Measurements from ENCODE around the gene RPS6KA5.

Gene RPS6KA5

DNA sequence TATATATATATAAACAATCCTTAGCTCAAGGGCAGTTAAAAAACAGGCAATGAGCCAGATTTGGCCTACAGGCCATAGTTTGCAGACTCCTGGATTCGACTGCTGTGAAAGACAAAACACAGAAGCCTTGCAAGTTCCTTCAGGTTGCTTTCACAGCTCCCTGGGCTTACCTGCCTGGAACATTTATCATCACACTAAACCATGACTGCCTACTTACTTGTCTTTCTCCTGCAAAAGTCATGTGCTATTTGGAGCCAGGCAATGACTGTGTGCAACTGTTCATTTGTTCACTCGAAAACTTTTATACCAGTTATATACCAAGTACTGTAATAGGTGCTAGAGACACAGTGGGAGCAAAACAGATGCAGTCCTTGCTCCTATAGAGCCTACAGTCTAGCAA, 2.2 kb upstream of the RPS6KA5 start:
- no peak overlapping the region for H3K9ac ChIP-seq (ENCODE audit: low read length)
- peaks cover 4% of the 10 kb centered on the region for H3K4me1 ChIP-seq (ENCODE audit: control insufficient read depth, insufficient read depth, low read length)
- H3K27me3 ChIP-seq (ENCODE audit: control insufficient read depth, insufficient read depth, low read length) = no peaks in the 10 kb centered on the region
- H3K9me3 ChIP-seq (ENCODE audit: control insufficient read depth, low read length) = no peaks in the 10 kb centered on the region
- H3K36me3 ChIP-seq (ENCODE audit: control insufficient read depth, insufficient read depth, low read length) = no peaks in the 10 kb centered on the region
- H3K4me3 ChIP-seq (ENCODE audit: low read length) = no peak overlapping the region

DNA sequence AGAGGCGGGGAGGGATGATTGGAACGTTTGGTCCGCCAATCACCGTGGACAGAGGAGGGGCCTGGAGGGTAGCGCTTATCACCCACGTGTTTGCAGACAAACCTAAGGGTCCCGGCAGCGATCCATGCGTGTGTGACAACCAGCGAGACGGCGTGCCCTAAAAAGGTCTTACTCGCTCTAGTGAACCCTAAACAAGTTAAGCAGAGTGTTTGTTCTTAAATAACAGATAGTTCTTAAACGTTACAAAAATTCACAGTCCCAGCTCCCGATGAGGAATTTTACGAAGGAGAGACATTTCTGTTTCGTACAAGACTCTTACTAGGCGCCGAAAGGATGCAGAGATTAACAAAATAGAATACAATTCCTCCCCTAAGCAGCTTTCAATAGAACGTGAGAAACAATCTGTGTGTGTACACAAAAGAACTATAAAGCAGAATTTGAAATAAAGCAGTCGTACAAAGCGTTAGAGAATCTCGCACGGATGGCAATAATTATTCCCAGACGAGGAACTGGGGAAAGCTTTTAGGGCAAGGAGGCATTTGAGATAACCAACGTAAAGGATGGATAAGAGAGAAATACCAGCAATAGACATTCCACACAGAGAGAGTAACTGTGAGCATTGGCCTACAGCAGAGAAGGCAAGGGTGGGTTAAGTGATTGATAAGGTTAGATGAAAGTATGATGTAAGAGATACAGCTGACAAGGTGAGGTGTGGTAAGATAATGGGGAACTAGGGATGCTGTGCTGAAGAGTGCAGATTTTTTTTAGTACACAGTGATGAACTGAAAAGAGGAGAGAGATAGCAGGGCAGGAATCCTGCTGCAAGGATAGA, 831 bp upstream of the RPS6KA5 start:
- Histone ChIP-seq H3K4me1 (ENCODE audit: control insufficient read depth, insufficient read depth, low read length) (peaks cover 4% of the 10 kb centered on the region), H3K9ac (ENCODE audit: low read length) (peak overlapping the region; percentile 42), H3K9me3 (ENCODE audit: control insufficient read depth, low read length) (no peaks in the 10 kb centered on the region), H3K36me3 (ENCODE audit: control insufficient read depth, insufficient read depth, low read length) (no peaks in the 10 kb centered on the region), H3K4me3 (ENCODE audit: low read length) (peak overlapping the region; percentile 21), H3K27me3 (ENCODE audit: control insufficient read depth, insufficient read depth, low read length) (no peaks in the 10 kb centered on the region)

DNA sequence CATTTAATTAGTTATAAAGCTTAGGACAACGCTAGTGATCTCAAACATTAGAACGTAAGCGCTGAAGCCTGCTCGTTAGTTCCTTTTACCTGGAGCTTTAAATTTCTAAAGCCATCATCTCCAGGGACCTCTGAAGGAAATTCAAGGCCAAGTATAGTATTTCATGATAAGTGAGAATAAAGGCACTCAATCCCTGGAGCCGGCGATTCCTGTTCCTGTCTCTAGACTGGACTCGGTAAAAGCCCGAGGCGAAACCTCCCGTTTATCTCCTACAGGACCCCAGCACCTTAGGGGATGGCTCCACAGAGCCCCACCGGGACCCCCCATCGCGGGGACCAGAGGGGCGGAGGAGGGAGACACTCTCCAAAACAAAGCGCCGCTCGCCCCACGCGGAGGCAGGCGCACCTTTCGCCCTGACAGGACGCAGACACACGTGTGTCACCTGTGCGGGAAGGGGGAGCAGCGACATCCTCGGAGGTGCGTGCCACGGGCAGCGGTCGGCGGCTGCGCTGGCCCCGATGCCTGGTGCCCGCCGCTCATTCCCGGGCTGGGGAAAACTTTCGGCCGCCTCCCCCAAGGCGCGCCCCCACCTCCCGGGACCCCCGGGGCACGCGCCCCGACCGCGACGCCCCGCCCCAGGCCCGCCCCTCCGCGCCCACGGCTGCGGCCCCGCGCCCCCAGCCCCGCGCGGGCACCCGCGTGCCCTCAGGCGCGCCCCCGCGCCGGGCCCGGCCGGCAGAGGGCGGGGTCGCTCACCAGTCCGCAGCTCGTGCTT, 678 bp downstream of the RPS6KA5 start:
- no peaks in the 10 kb centered on the region for H3K9me3 ChIP-seq (ENCODE audit: control insufficient read depth, low read length)
- no peaks in the 10 kb centered on the region for H3K36me3 ChIP-seq (ENCODE audit: control insufficient read depth, insufficient read depth, low read length)
- H3K27me3 ChIP-seq (ENCODE audit: control insufficient read depth, insufficient read depth, low read length) = no peaks in the 10 kb centered on the region
- peaks cover 4% of the 10 kb centered on the region for H3K4me1 ChIP-seq (ENCODE audit: control insufficient read depth, insufficient read depth, low read length)
- H3K4me3 ChIP-seq (ENCODE audit: low read length) = peak overlapping the region; percentile 49
- H3K9ac ChIP-seq (ENCODE audit: low read length) = peak overlapping the region; percentile 73

DNA sequence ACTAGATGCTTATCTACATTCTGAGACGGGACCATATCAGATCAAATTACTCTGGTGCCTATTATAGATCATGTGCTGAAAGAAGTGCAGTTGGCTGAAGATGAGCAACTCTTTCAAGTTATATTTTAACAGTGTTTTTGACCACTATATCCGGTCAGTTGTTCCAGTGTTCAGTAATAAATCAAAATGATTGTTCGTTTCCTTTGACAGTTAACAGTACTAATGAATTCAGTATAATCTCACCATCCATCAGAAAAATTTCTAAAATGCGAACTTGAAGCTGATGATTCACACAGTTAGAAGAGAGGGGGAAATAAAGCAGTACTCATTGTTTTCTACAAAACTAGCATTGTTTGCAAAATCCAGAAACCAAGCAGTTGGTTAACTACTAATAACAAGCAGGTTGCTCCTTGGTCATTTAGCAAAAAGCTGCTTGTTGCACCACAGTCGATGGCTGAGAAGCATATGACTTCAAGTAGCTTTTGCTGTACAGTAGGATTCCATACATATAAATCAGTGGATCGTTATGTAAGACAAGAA, 2.3 kb downstream of the RPS6KA5 start:
- no peaks in the 10 kb centered on the region for H3K27me3 ChIP-seq (ENCODE audit: control insufficient read depth, insufficient read depth, low read length)
- no peak overlapping the region for H3K9ac ChIP-seq (ENCODE audit: low read length)
- no peaks in the 10 kb centered on the region for H3K36me3 ChIP-seq (ENCODE audit: control insufficient read depth, insufficient read depth, low read length)
- no peak overlapping the region for H3K4me3 ChIP-seq (ENCODE audit: low read length)
- peaks cover 4% of the 10 kb centered on the region for H3K4me1 ChIP-seq (ENCODE audit: control insufficient read depth, insufficient read depth, low read length)
- no peaks in the 10 kb centered on the region for H3K9me3 ChIP-seq (ENCODE audit: control insufficient read depth, low read length)

DNA sequence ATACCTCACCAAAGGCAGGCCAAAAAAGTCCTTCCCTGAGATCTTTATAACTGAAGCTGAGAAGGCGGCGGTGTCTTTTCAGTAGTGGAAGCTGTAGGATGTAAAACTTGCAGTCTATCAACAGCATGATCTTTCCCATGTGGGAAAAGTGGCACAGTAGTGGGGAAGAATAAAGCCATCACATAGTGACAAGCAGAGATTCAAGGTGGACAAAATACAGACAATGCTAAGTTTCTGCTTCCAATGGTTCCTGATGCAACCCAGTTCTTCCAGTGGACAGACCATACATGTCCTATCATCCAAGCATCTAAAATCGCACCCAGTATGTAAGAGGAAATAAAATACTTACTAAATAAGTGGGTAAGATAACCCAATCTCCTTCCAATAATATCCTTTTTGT, 4.1 kb downstream of the RPS6KA5 start:
- H3K36me3 ChIP-seq (ENCODE audit: control insufficient read depth, insufficient read depth, low read length) = no peaks in the 10 kb centered on the region
- no peak overlapping the region for H3K4me3 ChIP-seq (ENCODE audit: low read length)
- H3K9ac ChIP-seq (ENCODE audit: low read length) = no peak overlapping the region
- peaks cover 1% of the 10 kb centered on the region for H3K4me1 ChIP-seq (ENCODE audit: control insufficient read depth, insufficient read depth, low read length)
- no peaks in the 10 kb centered on the region for H3K27me3 ChIP-seq (ENCODE audit: control insufficient read depth, insufficient read depth, low read length)
- H3K9me3 ChIP-seq (ENCODE audit: control insufficient read depth, low read length) = no peaks in the 10 kb centered on the region

DNA sequence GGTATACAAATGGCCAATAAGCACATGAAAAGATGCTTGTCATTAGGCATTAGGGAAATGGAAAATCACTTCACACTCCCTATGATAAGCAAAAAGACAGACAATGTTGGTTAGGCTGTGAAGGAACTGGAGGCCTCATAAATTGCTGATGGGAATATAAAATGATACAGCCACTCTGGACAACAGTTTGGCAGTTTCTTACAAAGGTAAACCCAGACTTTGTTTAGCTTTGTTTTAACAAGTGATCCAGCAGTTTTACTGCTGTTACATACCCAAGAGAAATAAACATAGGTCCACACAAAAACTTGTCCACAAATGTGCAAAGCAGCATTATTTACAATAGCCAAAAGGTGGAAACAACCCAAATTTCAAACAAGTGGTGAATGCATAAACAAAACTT, 5.4 kb downstream of the RPS6KA5 start:
- no peaks in the 10 kb centered on the region for H3K4me1 ChIP-seq (ENCODE audit: control insufficient read depth, insufficient read depth, low read length)
- no peak overlapping the region for H3K9ac ChIP-seq (ENCODE audit: low read length)
- H3K36me3 ChIP-seq (ENCODE audit: control insufficient read depth, insufficient read depth, low read length) = no peaks in the 10 kb centered on the region

DNA sequence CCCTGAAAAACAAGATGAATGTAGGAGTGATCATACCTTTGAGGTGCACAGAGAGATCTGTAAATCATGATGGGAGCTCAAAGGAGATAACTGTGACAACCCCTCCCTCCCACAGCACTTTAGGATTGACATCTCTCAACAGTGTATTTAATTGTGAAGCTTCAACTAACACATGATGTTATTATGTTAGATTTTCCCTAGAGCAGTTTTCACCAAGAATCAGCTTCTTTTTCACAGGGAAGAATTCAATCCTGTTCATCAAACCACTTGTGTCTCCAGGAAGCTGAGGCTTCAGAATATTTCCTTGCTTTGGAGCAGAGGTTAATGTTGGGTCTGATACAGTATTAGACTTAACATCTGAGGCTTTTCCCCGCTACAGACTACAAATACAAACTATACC, 11.8 kb downstream of the RPS6KA5 start:
- H3K27me3 ChIP-seq (ENCODE audit: control insufficient read depth, insufficient read depth, low read length) = no peaks in the 10 kb centered on the region
- H3K9me3 ChIP-seq (ENCODE audit: control insufficient read depth, low read length) = no peaks in the 10 kb centered on the region
- no peaks in the 10 kb centered on the region for H3K4me1 ChIP-seq (ENCODE audit: control insufficient read depth, insufficient read depth, low read length)
- no peak overlapping the region for H3K9ac ChIP-seq (ENCODE audit: low read length)
- H3K36me3 ChIP-seq (ENCODE audit: control insufficient read depth, insufficient read depth, low read length) = no peaks in the 10 kb centered on the region
- no peak overlapping the region for H3K4me3 ChIP-seq (ENCODE audit: low read length)

More for the DNA sequence above, 5.4 kb downstream of the RPS6KA5 start:
- no peaks in the 10 kb centered on the region for H3K9me3 ChIP-seq (ENCODE audit: control insufficient read depth, low read length)
- no peak overlapping the region for H3K4me3 ChIP-seq (ENCODE audit: low read length)
- no peaks in the 10 kb centered on the region for H3K27me3 ChIP-seq (ENCODE audit: control insufficient read depth, insufficient read depth, low read length)

DNA sequence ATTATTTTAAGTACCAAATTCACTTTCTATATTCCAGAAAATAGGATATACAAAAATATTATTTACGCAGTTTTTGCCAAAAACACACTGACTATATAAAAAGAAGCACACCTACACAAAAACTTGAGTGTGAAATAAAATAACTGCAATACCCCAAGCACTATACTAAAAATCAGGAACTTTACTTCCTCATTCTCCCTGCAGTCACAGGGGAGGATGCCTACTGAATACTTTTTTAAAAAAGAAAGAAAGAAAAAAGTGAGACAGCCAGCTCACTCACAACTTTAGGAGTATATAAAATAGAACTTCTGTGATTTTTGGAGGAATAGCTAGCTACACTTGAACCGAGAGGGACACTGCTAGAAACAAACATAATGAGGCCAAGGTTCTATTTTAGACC, 12.2 kb downstream of the RPS6KA5 start:
- H3K9ac ChIP-seq (ENCODE audit: low read length) = no peak overlapping the region
- H3K4me3 ChIP-seq (ENCODE audit: low read length) = no peak overlapping the region
- H3K4me1 ChIP-seq (ENCODE audit: control insufficient read depth, insufficient read depth, low read length) = no peaks in the 10 kb centered on the region
- no peaks in the 10 kb centered on the region for H3K9me3 ChIP-seq (ENCODE audit: control insufficient read depth, low read length)
- no peaks in the 10 kb centered on the region for H3K36me3 ChIP-seq (ENCODE audit: control insufficient read depth, insufficient read depth, low read length)
- H3K27me3 ChIP-seq (ENCODE audit: control insufficient read depth, insufficient read depth, low read length) = no peaks in the 10 kb centered on the region

DNA sequence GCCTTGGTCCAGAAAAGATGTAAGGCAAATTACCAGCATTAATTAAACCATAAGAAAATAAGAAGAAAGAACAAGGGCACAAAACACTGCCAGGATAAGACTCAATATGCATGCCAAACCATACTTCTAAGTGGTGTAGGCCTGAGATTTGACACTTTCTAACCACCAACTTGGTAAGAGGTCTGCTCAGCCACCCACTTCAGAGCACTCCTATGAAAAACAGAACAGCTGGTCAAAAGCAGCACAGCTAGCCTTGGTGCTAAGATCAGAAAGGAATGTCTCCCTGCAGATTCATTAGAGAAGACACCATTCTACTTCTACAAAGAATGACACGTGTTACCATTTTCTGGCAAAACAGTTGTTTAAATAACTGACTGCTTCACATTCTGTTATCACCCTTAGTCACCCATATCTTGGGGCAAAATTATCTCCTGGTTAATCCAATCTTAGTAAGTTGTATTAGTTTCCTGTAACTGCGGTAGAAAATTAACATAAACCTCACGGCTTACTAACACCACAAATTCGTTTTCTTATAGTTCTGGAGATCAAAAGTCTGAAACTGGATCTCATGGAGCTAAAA, 13.2 kb downstream of the RPS6KA5 start:
- Histone ChIP-seq H3K27me3 (ENCODE audit: control insufficient read depth, insufficient read depth, low read length) (no peaks in the 10 kb centered on the region), H3K9me3 (ENCODE audit: control insufficient read depth, low read length) (no peaks in the 10 kb centered on the region), H3K4me3 (ENCODE audit: low read length) (no peak overlapping the region), H3K4me1 (ENCODE audit: control insufficient read depth, insufficient read depth, low read length) (no peaks in the 10 kb centered on the region), H3K9ac (ENCODE audit: low read length) (no peak overlapping the region), H3K36me3 (ENCODE audit: control insufficient read depth, insufficient read depth, low read length) (no peaks in the 10 kb centered on the region)

DNA sequence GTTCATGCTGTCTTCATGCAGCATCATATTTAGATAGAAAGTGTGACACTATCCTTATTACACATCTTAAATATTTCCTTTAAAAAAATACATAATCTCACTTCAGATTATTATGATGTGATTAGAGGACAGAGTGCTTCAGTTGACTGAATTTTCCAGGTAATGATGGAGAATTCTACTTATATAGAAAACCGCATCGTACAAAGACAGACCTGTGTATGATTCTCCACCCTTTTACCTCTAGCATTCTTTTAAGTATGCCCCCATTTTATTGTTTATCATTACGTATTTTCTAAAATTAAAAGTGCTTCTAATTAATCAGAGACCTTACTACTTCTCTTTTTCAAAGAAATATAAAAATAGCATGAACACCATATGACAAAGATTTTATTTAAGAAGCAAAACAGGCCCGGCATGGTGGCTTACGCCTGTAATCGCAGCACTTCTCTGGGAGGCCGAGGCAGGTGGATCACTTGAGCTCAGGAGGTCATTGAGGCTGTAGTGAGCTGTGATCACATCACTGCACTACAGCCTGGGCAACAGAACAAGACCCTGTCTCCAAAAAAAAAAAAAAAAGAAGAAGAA, 13.9 kb downstream of the RPS6KA5 start:
- no peaks in the 10 kb centered on the region for H3K9me3 ChIP-seq (ENCODE audit: control insufficient read depth, low read length)
- no peaks in the 10 kb centered on the region for H3K36me3 ChIP-seq (ENCODE audit: control insufficient read depth, insufficient read depth, low read length)
- no peaks in the 10 kb centered on the region for H3K27me3 ChIP-seq (ENCODE audit: control insufficient read depth, insufficient read depth, low read length)
- H3K9ac ChIP-seq (ENCODE audit: low read length) = no peak overlapping the region
- no peak overlapping the region for H3K4me3 ChIP-seq (ENCODE audit: low read length)
- no peaks in the 10 kb centered on the region for H3K4me1 ChIP-seq (ENCODE audit: control insufficient read depth, insufficient read depth, low read length)

DNA sequence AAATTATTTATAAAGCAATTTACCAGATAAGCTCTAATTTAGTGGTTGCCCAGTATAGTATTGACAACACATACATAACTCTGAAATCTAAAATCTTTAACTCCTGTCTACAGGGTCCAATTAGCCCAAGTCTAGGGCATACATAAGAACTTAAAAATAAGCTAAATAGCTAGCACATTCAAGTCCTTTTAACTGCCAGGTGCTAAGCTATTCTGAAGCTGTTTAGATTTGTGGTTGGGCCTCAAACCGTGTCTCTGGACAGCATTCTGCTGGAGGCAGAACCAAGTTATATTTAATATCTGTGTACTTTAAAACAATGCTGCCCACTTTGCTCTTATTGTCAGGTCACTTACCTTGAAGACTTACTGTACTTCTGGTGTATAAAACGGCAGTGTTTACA, 19.0 kb downstream of the RPS6KA5 start:
- Histone ChIP-seq H3K27me3 (ENCODE audit: control insufficient read depth, insufficient read depth, low read length) (no peaks in the 10 kb centered on the region), H3K4me3 (ENCODE audit: low read length) (no peak overlapping the region), H3K9ac (ENCODE audit: low read length) (no peak overlapping the region), H3K9me3 (ENCODE audit: control insufficient read depth, low read length) (no peaks in the 10 kb centered on the region), H3K36me3 (ENCODE audit: control insufficient read depth, insufficient read depth, low read length) (no peaks in the 10 kb centered on the region), H3K4me1 (ENCODE audit: control insufficient read depth, insufficient read depth, low read length) (no peaks in the 10 kb centered on the region)

DNA sequence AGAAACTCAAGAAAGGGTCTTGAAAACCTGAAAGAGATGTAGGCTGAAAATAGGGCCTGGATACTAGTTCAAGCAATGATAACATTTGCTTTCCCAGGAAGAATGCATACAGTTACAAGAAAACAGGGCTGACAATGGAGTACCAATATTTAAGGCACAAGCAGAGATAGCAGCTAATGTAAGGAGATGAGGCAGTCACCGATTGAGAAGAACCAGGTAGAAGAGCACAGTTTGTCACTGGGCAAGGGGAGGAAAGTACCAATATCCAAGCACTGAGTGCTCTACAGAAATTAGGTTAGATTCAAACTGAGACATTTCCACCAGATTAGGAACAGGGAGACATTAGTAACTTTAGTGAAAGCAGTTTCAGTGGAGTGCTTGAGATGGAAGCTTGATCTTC, 19.9 kb downstream of the RPS6KA5 start:
- Histone ChIP-seq H3K4me1 (ENCODE audit: control insufficient read depth, insufficient read depth, low read length) (no peaks in the 10 kb centered on the region), H3K27me3 (ENCODE audit: control insufficient read depth, insufficient read depth, low read length) (no peaks in the 10 kb centered on the region), H3K9me3 (ENCODE audit: control insufficient read depth, low read length) (no peaks in the 10 kb centered on the region), H3K36me3 (ENCODE audit: control insufficient read depth, insufficient read depth, low read length) (no peaks in the 10 kb centered on the region), H3K4me3 (ENCODE audit: low read length) (no peak overlapping the region), H3K9ac (ENCODE audit: low read length) (no peak overlapping the region)

All from mucosa of stomach (tissue), 1 donor.